ENCODE data around the gene TAC3. TPM values are rescaled to one million over a fixed set of nuclear protein-coding genes. Genes with fewer than 3 reads are reported as not detected.

The TAC3 gene
- total and polyA plus RNA-seq, 4 donors, result not detected

DNA sequence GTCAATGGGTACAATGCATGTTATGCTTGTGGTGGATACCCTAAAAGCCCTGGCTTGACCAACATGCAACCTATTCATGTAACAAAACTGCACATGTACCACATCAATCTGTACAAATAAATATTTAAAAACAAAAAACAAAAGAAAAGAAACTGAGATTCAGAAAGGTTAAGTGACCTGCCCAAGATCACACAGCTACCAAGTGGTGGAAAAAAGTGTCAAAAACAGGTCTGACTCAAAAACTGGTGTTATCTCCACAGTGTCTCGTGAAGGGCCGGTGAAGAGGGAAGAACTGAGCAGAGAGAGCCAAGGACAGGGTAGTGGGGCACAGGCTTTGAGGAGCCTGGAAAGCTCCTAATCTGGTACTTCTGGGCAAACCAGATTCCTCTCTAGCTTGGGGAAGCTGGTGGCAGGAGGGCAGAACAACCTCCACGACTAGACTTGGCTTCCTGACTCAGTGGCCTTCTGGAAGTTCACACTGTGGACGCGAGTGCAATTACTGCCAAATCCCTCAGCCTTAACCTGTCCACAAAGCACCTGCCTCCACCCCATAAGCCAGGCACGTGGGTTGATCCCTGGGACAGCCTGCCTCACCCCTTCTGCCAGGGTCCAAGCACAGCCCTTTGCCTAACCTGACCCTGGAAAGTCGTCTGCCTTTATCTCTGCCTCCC lies 25.5 kb downstream of the TAC3 start:
- H3K27ac ChIP-seq (ENCODE audit: low read depth in 1 of 2, low read length in 1 of 2), result peak overlapping the region in 1 of 2 donors; percentile 40
- WGBS, 2 donors, result 27 to 37% methylated on average over 7 of the region's 7 CpGs
- TF ChIP-seq, protein P1, sequence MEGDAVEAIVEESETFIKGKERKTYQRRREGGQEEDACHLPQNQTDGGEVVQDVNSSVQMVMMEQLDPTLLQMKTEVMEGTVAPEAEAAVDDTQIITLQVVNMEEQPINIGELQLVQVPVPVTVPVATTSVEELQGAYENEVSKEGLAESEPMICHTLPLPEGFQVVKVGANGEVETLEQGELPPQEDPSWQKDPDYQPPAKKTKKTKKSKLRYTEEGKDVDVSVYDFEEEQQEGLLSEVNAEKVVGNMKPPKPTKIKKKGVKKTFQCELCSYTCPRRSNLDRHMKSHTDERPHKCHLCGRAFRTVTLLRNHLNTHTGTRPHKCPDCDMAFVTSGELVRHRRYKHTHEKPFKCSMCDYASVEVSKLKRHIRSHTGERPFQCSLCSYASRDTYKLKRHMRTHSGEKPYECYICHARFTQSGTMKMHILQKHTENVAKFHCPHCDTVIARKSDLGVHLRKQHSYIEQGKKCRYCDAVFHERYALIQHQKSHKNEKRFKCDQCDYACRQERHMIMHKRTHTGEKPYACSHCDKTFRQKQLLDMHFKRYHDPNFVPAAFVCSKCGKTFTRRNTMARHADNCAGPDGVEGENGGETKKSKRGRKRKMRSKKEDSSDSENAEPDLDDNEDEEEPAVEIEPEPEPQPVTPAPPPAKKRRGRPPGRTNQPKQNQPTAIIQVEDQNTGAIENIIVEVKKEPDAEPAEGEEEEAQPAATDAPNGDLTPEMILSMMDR (IDR thresholded peaks at IDR 0.05; ENCODE audit: control extremely low read depth, extremely low read depth), result no peak
- H3K9me3 ChIP-seq (ENCODE audit: control insufficient read depth in 4 of 4, insufficient read depth in 3 of 4, low read length in 3 of 4), result no peaks in the 10 kb centered on the region
- H3K27me3 ChIP-seq (ENCODE audit: control insufficient read depth in 3 of 3, insufficient read depth in 3 of 3, low read length in 2 of 3), result no peaks in the 10 kb centered on the region
- H3K9ac ChIP-seq (ENCODE audit: insufficient read depth in 1 of 2, low read length in 2 of 2), result no peak overlapping the region
- H3K36me3 ChIP-seq (ENCODE audit: control insufficient read depth in 4 of 4, insufficient read depth in 4 of 4, low read length in 4 of 4), result no peaks in the 10 kb centered on the region
- H3K4me3 ChIP-seq, result no peak overlapping the region
- ATAC-seq (ENCODE audit: insufficient read depth, low FRiP score), result no peak
- DNase-seq, result no peak
- H3K4me1 ChIP-seq (ENCODE audit: control insufficient read depth in 5 of 5, insufficient read depth in 5 of 5, low read length in 5 of 5), result peaks cover 0 to 16% (median 10%) of the 10 kb centered on the region in 5 donors

DNA sequence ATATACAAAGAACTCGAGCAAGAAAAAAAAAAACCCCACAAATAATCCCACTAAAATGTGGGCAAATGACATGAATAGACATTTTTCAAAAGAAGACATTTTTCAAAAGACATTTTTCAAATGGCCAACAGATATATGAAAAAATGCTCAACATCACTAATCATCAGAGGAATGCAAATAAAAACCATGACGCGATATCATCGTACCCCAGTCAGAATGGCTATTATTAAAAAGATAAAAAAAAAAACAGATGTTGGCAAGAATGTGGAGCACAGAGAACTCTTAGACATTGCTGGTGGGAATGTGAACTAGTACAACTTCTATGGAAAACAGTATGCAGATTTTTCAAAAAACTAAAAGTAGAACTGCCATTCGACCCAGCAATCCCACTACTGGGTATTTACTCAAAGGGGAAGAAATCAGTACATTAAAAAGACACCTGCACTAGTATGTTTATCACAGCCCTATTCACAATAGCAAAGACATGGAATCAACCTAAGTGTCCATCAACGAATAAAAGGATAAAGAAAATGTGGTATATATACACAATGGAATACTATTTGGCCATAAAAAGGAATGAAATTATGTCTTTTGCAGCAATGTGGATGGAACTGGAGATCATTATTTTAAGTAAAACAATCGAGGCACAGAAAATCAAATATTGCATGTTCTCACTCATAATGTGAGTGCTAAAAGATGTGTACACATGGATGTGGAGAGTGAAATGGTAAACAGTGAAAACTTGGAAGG lies 26.3 kb downstream of the TAC3 start:
- ATAC-seq (ENCODE audit: insufficient read depth, low FRiP score) (no peak), DNase-seq (no peak)
- TF ChIP-seq, protein P1 (IDR thresholded peaks at IDR 0.05; ENCODE audit: control extremely low read depth, extremely low read depth), result no peak
- peaks cover 0 to 16% (median 10%) of the 10 kb centered on the region in 5 donors for H3K4me1 ChIP-seq (ENCODE audit: control insufficient read depth in 5 of 5, insufficient read depth in 5 of 5, low read length in 5 of 5)
- WGBS, 2 donors, result 68 to 78% methylated on average over 7 of the region's 7 CpGs
- H3K4me3 ChIP-seq, result no peak overlapping the region
- no peak overlapping the region for H3K27ac ChIP-seq (ENCODE audit: low read depth in 1 of 2, low read length in 1 of 2)
- no peak overlapping the region for H3K9ac ChIP-seq (ENCODE audit: insufficient read depth in 1 of 2, low read length in 2 of 2)
- H3K36me3 ChIP-seq (ENCODE audit: control insufficient read depth in 4 of 4, insufficient read depth in 4 of 4, low read length in 4 of 4), result no peaks in the 10 kb centered on the region
- no peaks in the 10 kb centered on the region for H3K27me3 ChIP-seq (ENCODE audit: control insufficient read depth in 3 of 3, insufficient read depth in 3 of 3, low read length in 2 of 3)
- H3K9me3 ChIP-seq (ENCODE audit: control insufficient read depth in 4 of 4, insufficient read depth in 3 of 4, low read length in 3 of 4), result no peaks in the 10 kb centered on the region

- H3K9me3 ChIP-seq (ENCODE audit: control insufficient read depth in 4 of 4, insufficient read depth in 3 of 4, low read length in 3 of 4), result no peaks in the 10 kb centered on the region
- H3K27ac ChIP-seq (ENCODE audit: low read depth in 1 of 2, low read length in 1 of 2), result peak overlapping the region in 1 of 2 donors; percentile 22
- TF ChIP-seq, protein P1 (IDR thresholded peaks at IDR 0.05; ENCODE audit: control extremely low read depth, extremely low read depth), result no peak
- H3K4me3 ChIP-seq, result no peak overlapping the region
- ATAC-seq (ENCODE audit: insufficient read depth, low FRiP score) (no peak), DNase-seq (peak in 2 of 3 donors; percentile 6 to 47)
- WGBS, 2 donors, result 8 to 31% methylated on average over 5 of the region's 5 CpGs
- peaks cover 0 to 13% (median 10%) of the 10 kb centered on the region in 5 donors for H3K4me1 ChIP-seq (ENCODE audit: control insufficient read depth in 5 of 5, insufficient read depth in 5 of 5, low read length in 5 of 5)
- H3K9ac ChIP-seq (ENCODE audit: insufficient read depth in 1 of 2, low read length in 2 of 2), result no peak overlapping the region
- H3K36me3 ChIP-seq (ENCODE audit: control insufficient read depth in 4 of 4, insufficient read depth in 4 of 4, low read length in 4 of 4), result no peaks in the 10 kb centered on the region
- no peaks in the 10 kb centered on the region for H3K27me3 ChIP-seq (ENCODE audit: control insufficient read depth in 3 of 3, insufficient read depth in 3 of 3, low read length in 2 of 3)
Observed at GRCh38 chr12:56988207-56988739, 28.1 kb downstream of the TAC3 start.

Data from lung (tissue), 12 donors.